DMS114 treated with DMSO at 0.1 percent for 48 hours (cell line): ENCODE data around the gene ICE2.

Source experiments
- DNase-seq: peaks from one replicate; lab custom pipeline; 2025; ENCODE audit not compliant: unreplicated experiment; lab: John Stamatoyannopoulos, UW

The ICE2 gene

DNA sequence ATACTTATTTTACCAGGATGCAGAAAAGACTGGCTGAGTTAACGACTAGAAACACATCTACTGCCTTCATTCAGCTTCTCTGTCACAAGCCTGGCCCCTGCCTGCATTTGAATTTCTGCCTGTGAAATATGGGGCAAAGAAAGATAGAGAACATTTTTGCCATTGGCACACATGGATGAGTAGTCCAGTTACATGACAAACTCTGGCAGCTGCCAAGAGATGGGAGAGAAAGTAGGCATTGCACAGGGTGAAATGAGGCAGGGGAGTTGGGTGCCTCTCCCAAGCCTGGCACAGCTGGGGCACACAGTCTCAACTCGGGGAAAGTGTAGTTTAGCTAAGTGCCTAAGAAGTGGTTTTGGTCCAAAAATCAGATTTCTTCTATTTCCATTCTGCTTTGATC, 105.2 kb downstream of the ICE2 start:
- no peak for DNase-seq

DNA sequence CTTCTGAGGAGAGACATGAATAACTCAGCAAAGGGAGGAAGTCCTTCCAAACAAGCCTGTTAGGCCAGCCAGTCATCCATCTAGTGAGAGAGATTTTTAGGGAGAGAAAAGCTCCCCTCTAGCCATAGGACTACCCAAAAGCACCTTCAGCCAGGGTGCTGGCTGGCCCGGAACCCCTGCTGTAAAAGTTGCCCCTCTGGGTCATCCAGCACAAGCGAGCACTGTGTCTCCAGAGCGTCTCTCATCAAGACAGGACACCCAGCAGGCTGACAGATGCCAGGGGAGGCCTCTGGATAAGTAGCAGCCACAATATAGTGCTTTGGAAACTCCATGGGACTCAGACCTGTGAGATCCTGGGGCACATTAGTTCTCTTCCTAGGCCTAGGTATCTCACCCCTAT, 105.6 kb downstream of the ICE2 start:
- no peak for DNase-seq

DNA sequence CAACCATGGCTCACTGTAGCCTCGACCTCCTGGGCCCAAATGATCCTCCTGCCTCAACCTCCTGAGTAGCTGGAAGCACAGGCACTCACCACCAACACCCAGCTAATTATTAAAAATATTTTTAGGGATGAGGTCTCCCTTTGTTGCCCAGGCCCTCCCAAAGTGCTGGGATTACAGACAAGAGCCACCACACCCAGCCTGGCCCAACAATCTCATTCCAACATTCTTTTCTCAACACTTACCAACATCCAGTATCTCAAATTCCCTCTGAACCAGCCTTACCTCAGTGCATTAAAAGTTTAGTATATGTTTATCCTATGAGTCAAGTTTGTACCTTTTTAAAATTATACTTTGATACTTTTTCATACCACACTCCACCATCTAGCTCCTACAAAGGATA, 106.2 kb downstream of the ICE2 start:
- no peak for DNase-seq

DNA sequence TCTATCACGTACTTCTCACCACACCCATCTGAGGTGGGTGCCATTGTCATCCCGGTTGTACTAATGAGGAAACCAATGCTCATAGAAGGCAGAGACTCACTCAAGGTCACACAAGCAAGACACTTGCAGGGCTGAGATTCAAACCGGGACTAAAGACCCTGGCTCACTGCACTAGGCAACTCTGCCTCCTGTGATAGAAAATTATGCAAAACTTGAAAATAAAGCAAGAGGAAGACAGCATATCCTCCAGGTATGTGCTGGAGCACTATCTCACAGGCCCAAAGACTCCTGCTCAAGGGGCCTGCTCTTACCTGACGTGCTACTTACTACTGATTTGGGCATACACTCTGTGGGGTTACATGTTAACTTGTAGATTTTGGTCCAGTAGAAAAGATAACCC, 106.7 kb downstream of the ICE2 start:
- DNase-seq, result no peak

DNA sequence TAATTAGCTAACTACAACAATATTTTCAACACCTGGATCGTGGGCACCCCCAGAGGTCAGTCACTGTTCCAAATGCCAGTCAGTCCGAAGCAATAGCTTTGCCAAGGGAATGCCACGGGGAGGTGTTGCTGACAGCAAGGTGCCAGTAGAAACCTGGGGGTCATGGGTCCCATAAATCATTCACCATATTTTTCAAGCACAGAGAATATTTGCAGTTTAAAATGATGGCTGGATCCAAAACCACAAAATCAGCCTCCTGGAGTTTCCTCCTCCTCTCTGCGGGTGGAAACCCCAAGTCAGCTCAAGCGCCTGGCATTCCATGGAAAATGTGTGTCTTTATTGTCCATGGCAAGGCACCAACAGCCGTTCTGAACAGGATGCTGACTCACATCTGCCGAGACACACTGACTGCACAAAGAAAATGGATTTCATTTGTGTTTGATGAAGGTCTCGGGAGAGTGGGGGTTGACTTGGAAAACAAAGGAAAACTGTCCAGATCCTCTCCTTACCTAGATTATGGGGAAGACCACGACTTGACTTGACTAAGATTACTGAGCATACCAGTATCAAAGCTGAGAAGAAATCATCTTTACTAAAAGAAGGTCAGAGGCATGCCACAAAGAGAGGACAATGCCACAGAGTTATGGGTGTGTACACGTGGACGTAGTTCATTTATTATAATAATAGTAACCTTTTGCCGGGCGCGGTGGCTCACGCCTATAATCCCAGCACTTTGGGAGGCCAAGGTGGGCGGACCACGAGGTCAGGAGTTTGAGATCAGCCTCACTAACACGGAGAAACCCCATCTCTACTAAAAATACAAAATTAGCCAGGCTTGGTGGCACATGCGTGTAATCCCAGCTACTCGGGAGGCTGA, 107.5 kb downstream of the ICE2 start:
- no peak for DNase-seq

DNA sequence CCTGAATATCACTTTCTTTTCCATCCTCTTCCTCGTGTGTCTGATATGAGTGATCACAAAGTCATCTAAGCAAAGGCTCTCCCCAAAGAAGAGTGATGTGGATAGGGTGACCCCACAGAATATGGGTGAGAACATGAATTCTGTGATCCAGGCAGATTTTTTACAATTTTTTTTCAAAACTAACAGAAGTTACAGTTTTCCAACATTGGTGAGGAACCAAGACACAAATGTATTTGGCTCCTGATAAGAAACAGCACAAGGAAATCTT, 108.1 kb downstream of the ICE2 start:
- DNase-seq, result no peak

DNA sequence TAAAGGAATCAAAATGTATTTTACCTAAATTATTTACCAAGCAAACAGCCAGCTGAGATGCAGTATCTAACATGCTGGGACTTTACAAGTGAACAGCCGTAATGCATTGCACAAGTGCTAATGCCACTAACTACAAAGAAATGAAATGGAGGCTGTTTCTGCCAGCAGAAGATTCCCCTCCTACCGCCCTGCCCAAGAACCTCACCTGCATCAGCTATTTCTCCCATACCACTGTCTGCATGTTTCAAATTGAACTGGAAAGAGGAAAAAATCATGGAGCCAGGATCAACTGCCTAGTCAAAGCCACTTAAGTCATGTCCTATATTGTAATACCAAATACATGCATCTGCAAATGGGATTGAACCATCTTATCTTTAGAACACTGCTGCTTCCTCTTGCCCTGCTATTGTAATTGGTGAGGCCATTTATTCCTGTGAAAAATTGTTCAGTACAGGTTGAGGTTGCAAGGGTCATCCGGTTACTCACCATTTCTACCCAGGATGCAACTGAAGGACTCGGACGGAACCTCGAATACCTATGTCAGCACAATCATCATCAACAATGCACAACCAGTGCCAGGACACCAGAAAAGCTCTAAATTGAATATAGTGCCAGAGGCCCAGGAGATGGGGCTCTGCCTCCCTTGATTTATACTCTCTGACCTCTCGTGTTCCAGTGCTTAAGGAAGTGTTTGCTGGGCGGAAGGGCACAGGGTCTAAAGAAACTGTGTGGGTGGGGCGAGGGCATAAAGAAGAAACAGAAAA, 108.7 kb downstream of the ICE2 start:
- no peak for DNase-seq

DNA sequence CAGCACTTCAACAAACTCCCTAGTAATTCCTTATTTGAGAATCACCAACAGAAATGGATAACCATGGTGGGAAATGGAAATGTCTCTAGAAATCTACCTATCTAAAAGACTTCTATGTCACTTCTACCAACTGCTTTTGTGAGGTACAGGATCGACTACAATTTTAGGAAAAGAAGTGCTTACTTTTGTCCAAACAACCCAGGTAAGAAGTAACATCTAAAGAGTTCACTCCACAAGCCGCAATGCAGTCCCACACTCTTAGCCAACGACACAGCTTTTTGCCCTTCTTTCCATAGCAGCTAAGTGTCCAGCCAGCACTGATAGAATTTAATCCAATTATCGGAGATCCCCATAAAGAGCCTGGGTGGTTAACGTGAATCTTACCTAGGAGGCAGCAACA, 109.2 kb downstream of the ICE2 start:
- DNase-seq, result no peak
